PFSK-1 (cell line): ENCODE measurements around the gene LINC01488.

Experiments
- POLR2AphosphoS5 ChIP-seq: IDR thresholded peaks from 2 replicates; pipeline ENCODE4 v1.6.1; 2012; ENCODE audit warnings: low read depth, mild to moderate bottlenecking, control low read depth, low read length, moderate library complexity
- TAF1 ChIP-seq: IDR thresholded peaks from 2 replicates; pipeline ENCODE4 v1.6.1; 2012; ENCODE audit warnings: low read length, control low read depth, borderline replicate concordance; ENCODE audit not compliant: insufficient read depth

- no peak for TF ChIP-seq TAF1
- no peak for TF ChIP-seq POLR2AphosphoS5
These were observed 28.5 kb downstream of the LINC01488 start for GRCh38 chr11:69509846-69510390.
